Right lung (tissue), 10 donors: ENCODE results near the gene CDH3. TPM values are rescaled to one million over a fixed set of nuclear protein-coding genes. Genes with fewer than 3 reads are reported as not detected.

Experiments used
- DNase-seq, 2 donors: peaks; one replicate each; pipeline ENCODE4 v3.0.0-alpha.2; 2013
- long read RNA-seq, 8 donors: transcript quantifications; one replicate each; lab custom pipeline, GENCODE V29; 2026
- polyA plus RNA-seq, 5 donors: library from polyadenylated mRNA; unstranded; fragments of 120-200 nt; gene quantifications; one replicate each; pipeline versions ENCODE4 v1.2.1 to v1.2.3, GENCODE V29; 2013; ENCODE audit warnings: inconsistent platforms in 1 of 5, low replicate concordance in 1 of 5; ENCODE audit not compliant: insufficient read length in 5 of 5, insufficient read depth in 1 of 5

Gene CDH3
- 10 to 100 TPM; 39.6 to 53.0 (median 48.4) TPM for polyA plus RNA-seq
- long read RNA-seq, donor 1, full-length matches to known transcripts, result 6 of 6 reads
- long read RNA-seq, donor 1, partial matches to known transcripts, result 0 of 6 reads
- long read RNA-seq, donor 1, other reads (novel, unspliced or antisense), result 0 of 6 reads
- long read RNA-seq, donor 2, full-length matches to known transcripts, result 5 of 5 reads
- long read RNA-seq, donor 2, partial matches to known transcripts, result 0 of 5 reads
- long read RNA-seq, donor 2, other reads (novel, unspliced or antisense), result 0 of 5 reads
- long read RNA-seq, donor 3, full-length matches to known transcripts, result 1 of 1 reads
- long read RNA-seq, donor 3, partial matches to known transcripts, result 0 of 1 reads
- long read RNA-seq, donor 3, other reads (novel, unspliced or antisense), result 0 of 1 reads
- long read RNA-seq, donor 4, full-length matches to known transcripts, result 5 of 5 reads
- long read RNA-seq, donor 4, partial matches to known transcripts, result 0 of 5 reads
- long read RNA-seq, donor 4, other reads (novel, unspliced or antisense), result 0 of 5 reads
- long read RNA-seq, donor 5, full-length matches to known transcripts, result 4 of 4 reads
- long read RNA-seq, donor 5, partial matches to known transcripts, result 0 of 4 reads
- long read RNA-seq, donor 5, other reads (novel, unspliced or antisense), result 0 of 4 reads
- long read RNA-seq, donor 6, full-length matches to known transcripts, result 5 of 13 reads
- long read RNA-seq, donor 6, partial matches to known transcripts, result 8 of 13 reads
- long read RNA-seq, donor 6, other reads (novel, unspliced or antisense), result 0 of 13 reads
- long read RNA-seq, donor 7, full-length matches to known transcripts, result 9 of 9 reads
- long read RNA-seq, donor 7, partial matches to known transcripts, result 0 of 9 reads
- long read RNA-seq, donor 7, other reads (novel, unspliced or antisense), result 0 of 9 reads
- long read RNA-seq, donor 8, full-length matches to known transcripts, result 2 of 2 reads
- long read RNA-seq, donor 8, partial matches to known transcripts, result 0 of 2 reads
- long read RNA-seq, donor 8, other reads (novel, unspliced or antisense), result 0 of 2 reads

- DNase-seq, result peak; percentile 50 to 57
These were observed at the start of gene CDH3 for GRCh38 chr16:68644715-68645493. TSS of gene CDH3 (plus strand) at chr16:68645310. CDS start at chr16:68645380, 70 bp downstream.

- no peak for DNase-seq
These were observed 48.8 kb upstream of the CDH3 start for GRCh38 chr16:68596266-68596665.

GRCh38 chr16:68599586-68599985, 45.5 kb upstream of the CDH3 start:
- DNase-seq, result no peak

GRCh38 chr16:68605746-68606145, 39.4 kb upstream of the CDH3 start:
- DNase-seq, result no peak

- DNase-seq, result no peak
These were observed 37.7 kb upstream of the CDH3 start for GRCh38 chr16:68607443-68607842.

- DNase-seq, result no peak
These were observed 36.8 kb upstream of the CDH3 start for GRCh38 chr16:68608330-68608729.

- no peak for DNase-seq
These were observed 32.1 kb upstream of the CDH3 start for GRCh38 chr16:68612996-68613395.

GRCh38 chr16:68617734-68618133, 27.4 kb upstream of the CDH3 start:
- DNase-seq, result no peak

GRCh38 chr16:68626557-68626956, 18.6 kb upstream of the CDH3 start:
- DNase-seq, result no peak

- no peak for DNase-seq
These were observed 17.1 kb upstream of the CDH3 start for GRCh38 chr16:68627951-68628425.

GRCh38 chr16:68629351-68629910, 15.7 kb upstream of the CDH3 start:
- no peak for DNase-seq

- DNase-seq, result no peak
These were observed 9.0 kb upstream of the CDH3 start for GRCh38 chr16:68636064-68636560.

GRCh38 chr16:68636818-68637217, 8.3 kb upstream of the CDH3 start:
- no peak for DNase-seq

GRCh38 chr16:68640972-68641371, 4.1 kb upstream of the CDH3 start:
- DNase-seq, result no peak

- DNase-seq, result no peak
These were observed 3.1 kb upstream of the CDH3 start for GRCh38 chr16:68642047-68642435.

GRCh38 chr16:68642436-68643101, 2.5 kb upstream of the CDH3 start:
- peak; percentile 55 to 59 for DNase-seq

GRCh38 chr16:68643227-68643626, 1.9 kb upstream of the CDH3 start:
- no peak for DNase-seq

- no peak for DNase-seq
These were observed 1.3 kb upstream of the CDH3 start for GRCh38 chr16:68643847-68644246.

GRCh38 chr16:68644296-68644695, 814 bp upstream of the CDH3 start:
- DNase-seq, result no peak
